ENCODE results near the gene EFEMP2. TPM values are rescaled to one million over a fixed set of nuclear protein-coding genes. Genes with fewer than 3 reads are reported as not detected.
A peak's percentile ranks its signal among the peaks of the same experiment; 100 is the strongest.

EFEMP2 gene
- polyA plus RNA-seq, 1 experiment = 497 TPM

- TF ChIP-seq CTCF (IDR thresholded peaks at IDR 0.05; ENCODE audit: insufficient read depth, low read depth, low read length) = no peak
- peak overlapping the region; percentile 58 for H3K4me3 ChIP-seq (ENCODE audit: low read depth, low read length)
- CTCF ChIA-PET = interaction anchor here (0.7 to 4.5 kb wide), 33 partner anchors 9 to 242 kb away, joined by 3 to 43 read pairs (median 4); partner anchors contain the start of genes AP5B1, KAT5, MUS81 and PCNX3
- H3K36me3 ChIP-seq (ENCODE audit: control insufficient read depth, insufficient read depth, low read length) = no peaks in the 10 kb centered on the region
- POLR2A ChIA-PET = interaction anchor here (0.6 kb wide), 2 partner anchors 105 to 1054 kb away, joined by 3 to 4 read pairs; partner anchors contain the start of gene KAT5
- DNase-seq (ENCODE audit: low read depth) = no peak
- no peaks in the 10 kb centered on the region for H3K27me3 ChIP-seq (ENCODE audit: control insufficient read depth, insufficient read depth, low read length)
Measured at GRCh38 chr11:65817312-65817834, 55.2 kb downstream of the EFEMP2 start.

GRCh38 chr11:65816696-65817095, 55.9 kb downstream of the EFEMP2 start:
- Histone ChIP-seq H3K36me3 (ENCODE audit: control insufficient read depth, insufficient read depth, low read length) (no peaks in the 10 kb centered on the region), H3K27me3 (ENCODE audit: control insufficient read depth, insufficient read depth, low read length) (peaks cover 1% of the 10 kb centered on the region; the same call in 1 of the 2 replicates), H3K4me3 (ENCODE audit: low read depth, low read length) (no peak overlapping the region)
- ChIA-PET CTCF (interaction anchor here (0.7 to 4.5 kb wide), 20 partner anchors 9 to 359 kb away, joined by 3 to 43 read pairs (median 4); partner anchors contain the start of genes AP5B1, KAT5, MAP3K11 and MUS81), POLR2A (no interaction called here)
- DNase-seq (ENCODE audit: low read depth) = no peak
- no peak for TF ChIP-seq CTCF (IDR thresholded peaks at IDR 0.05; ENCODE audit: insufficient read depth, low read depth, low read length)

Other genes starting within 250 kb of the EFEMP2 start
- gene SIPA1, start 234.7 kb downstream of the EFEMP2 start, polyA plus RNA-seq (2011; rRNA removed) = 13.4 and 21.6 TPM in 2 replicates
- 27.6 and 46.2 TPM in 2 replicates for gene RELA, start 209.9 kb downstream of the EFEMP2 start, polyA plus RNA-seq (2011; rRNA removed)
- gene KAT5, start 160.5 kb downstream of the EFEMP2 start, polyA plus RNA-seq (2011; rRNA removed) = 31.4 and 50.9 TPM in 2 replicates
- gene RNASEH2C, start 152.0 kb downstream of the EFEMP2 start, polyA plus RNA-seq (2011; rRNA removed) = 28.0 and 33.9 TPM in 2 replicates
- 4.6 and 7.5 TPM in 2 replicates for gene AP5B1, start 91.8 kb downstream of the EFEMP2 start, polyA plus RNA-seq (2011; rRNA removed)
- gene OVOL1, start 85.7 kb downstream of the EFEMP2 start, polyA plus RNA-seq (2011; rRNA removed) = not detected in 2 replicates
- gene SNX32, start 38.8 kb downstream of the EFEMP2 start, polyA plus RNA-seq (2011; rRNA removed) = 0.13 and 0.22 TPM in 2 replicates
- 1,912 and 2,736 TPM in 2 replicates for gene CFL1, start 14.6 kb downstream of the EFEMP2 start, polyA plus RNA-seq (2011; rRNA removed)
- 31.1 and 63.8 TPM in 2 replicates for gene MUS81, start 12.4 kb downstream of the EFEMP2 start, polyA plus RNA-seq (2011; rRNA removed)
- gene CTSW, start 7.0 kb upstream of the EFEMP2 start, polyA plus RNA-seq (2011; rRNA removed) = 0.15 and 0.21 TPM in 2 replicates
- 136 and 199 TPM in 2 replicates for gene FIBP, start 15.7 kb upstream of the EFEMP2 start, polyA plus RNA-seq (2011; rRNA removed)
- 23.7 and 33.4 TPM in 2 replicates for gene CCDC85B, start 17.9 kb upstream of the EFEMP2 start, polyA plus RNA-seq (2011; rRNA removed)
- gene FOSL1, start 27.6 kb upstream of the EFEMP2 start, polyA plus RNA-seq (2011; rRNA removed) = 8.2 and 10.3 TPM in 2 replicates
- 49.8 and 81.9 TPM in 2 replicates for gene C11orf68, start 46.3 kb upstream of the EFEMP2 start, polyA plus RNA-seq (2011; rRNA removed)
- gene DRAP1, start 46.6 kb upstream of the EFEMP2 start, polyA plus RNA-seq (2011; rRNA removed) = 137 and 141 TPM in 2 replicates
- gene TSGA10IP, start 72.7 kb upstream of the EFEMP2 start, polyA plus RNA-seq (2011; rRNA removed) = not detected in 2 replicates
- 12.0 and 13.2 TPM in 2 replicates for gene SART1, start 88.9 kb upstream of the EFEMP2 start, polyA plus RNA-seq (2011; rRNA removed)
- gene EIF1AD, start 129.4 kb upstream of the EFEMP2 start, polyA plus RNA-seq (2011; rRNA removed) = 24.0 and 27.7 TPM in 2 replicates
- gene BANF1, start 129.7 kb upstream of the EFEMP2 start, polyA plus RNA-seq (2011; rRNA removed) = 210 and 223 TPM in 2 replicates
- 4.8 and 5.9 TPM in 2 replicates for gene CST6, start 139.2 kb upstream of the EFEMP2 start, polyA plus RNA-seq (2011; rRNA removed)
- gene CATSPER1, start 153.7 kb upstream of the EFEMP2 start, polyA plus RNA-seq (2011; rRNA removed) = 0.56 and 0.69 TPM in 2 replicates
- gene GAL3ST3, start 176.4 kb upstream of the EFEMP2 start, polyA plus RNA-seq (2011; rRNA removed) = not detected in 2 replicates
- 70.3 and 82.7 TPM in 2 replicates for gene SF3B2, start 179.6 kb upstream of the EFEMP2 start, polyA plus RNA-seq (2011; rRNA removed)
- gene PACS1, start 197.5 kb upstream of the EFEMP2 start, polyA plus RNA-seq (2011; rRNA removed) = 34.3 and 35.8 TPM in 2 replicates

Data from BJ (cell line).